HepG2 (cell line): ENCODE measurements around the gene PLLP. TPM values are rescaled to one million over a fixed set of nuclear protein-coding genes. Genes with fewer than 3 reads are reported as not detected.

Experiments
- CHD2 ChIP-seq: IDR thresholded peaks from 2 replicates; pipeline ENCODE4 v1.6.1; 2011; ENCODE audit warnings: low read depth, low read length, improper control_type of control experiment
- HDAC1 ChIP-seq: sonication (generic); formaldehyde crosslinking; IDR thresholded peaks from 2 replicates; pipeline ENCODE4 v1.5.1; 2020; ENCODE audit warnings: mild to moderate bottlenecking, missing genetic modification reagents
- HMG20B ChIP-seq: conservative IDR thresholded peaks from 2 replicates; pipeline ENCODE4 v1.6.1; 2016; ENCODE audit warnings: missing genetic modification reagents, missing compliant biosample characterization
- IRX3 ChIP-seq: sonication (generic); formaldehyde crosslinking; IDR thresholded peaks from 2 replicates; pipeline ENCODE4 v1.8.1; 2023; ENCODE audit warnings: mild to moderate bottlenecking, low read depth, missing genetic modification reagents, borderline replicate concordance
- JUNB ChIP-seq: sonication (generic); formaldehyde crosslinking; IDR thresholded peaks from 2 replicates; pipeline ENCODE4 v1.8.0; 2022; ENCODE audit warnings: missing genetic modification reagents, mild to moderate bottlenecking, borderline replicate concordance
- KDM5B ChIP-seq: sonication (generic); formaldehyde crosslinking; IDR thresholded peaks from 2 replicates; pipeline ENCODE4 v1.4.0; 2020; ENCODE audit warnings: missing genetic modification reagents, mild to moderate bottlenecking, borderline replicate concordance
- KLF13 ChIP-seq: sonication (generic); formaldehyde crosslinking; IDR thresholded peaks from 2 replicates; pipeline ENCODE4 v1.4.0; 2020; ENCODE audit warnings: mild to moderate bottlenecking, missing genetic modification reagents
- NFYB ChIP-seq: sonication (generic); formaldehyde crosslinking; IDR thresholded peaks from 2 replicates; pipeline ENCODE4 v1.4.0; 2020; ENCODE audit warnings: missing genetic modification reagents
- POLR2AphosphoS2 ChIP-seq: IDR thresholded peaks from 2 replicates; pipeline ENCODE4 v1.6.1; 2011; ENCODE audit warnings: low read depth, low read length, improper control_type of control experiment
- RBM39 ChIP-seq: fragments of 200-400 bp; formaldehyde crosslinking; IDR thresholded peaks from one replicate; pipeline ENCODE4 v1.6.1; 2018; ENCODE audit warnings: antibody characterized with exemption, mild to moderate bottlenecking, low read depth, low read length; ENCODE audit not compliant: poor library complexity, severe bottlenecking
- SMAD1 ChIP-seq: sonication (generic); formaldehyde crosslinking; IDR thresholded peaks from 2 replicates; pipeline ENCODE4 v1.4.0; 2020; ENCODE audit warnings: missing genetic modification reagents, low read depth, mild to moderate bottlenecking, borderline replicate concordance
- SOX6 ChIP-seq, 2 experiments: fragments of 450-650 bp in 1 of 2; sonication (generic) in 1 of 2; formaldehyde crosslinking in 1 of 2; IDR thresholded peaks; 2 replicates each; pipeline versions ENCODE4 v1.4.0 to v1.6.1; 2017 to 2020; ENCODE audit warnings: antibody characterized with exemption in 1 of 2, mild to moderate bottlenecking in 1 of 2, missing genetic modification reagents in 1 of 2
- SRY ChIP-seq: sonication (generic); formaldehyde crosslinking; IDR thresholded peaks from 2 replicates; pipeline ENCODE4 v1.8.0; 2022; ENCODE audit warnings: mild to moderate bottlenecking, missing genetic modification reagents
- ZKSCAN5 ChIP-seq: sonication (generic); formaldehyde crosslinking; IDR thresholded peaks from 2 replicates; pipeline ENCODE4 v1.5.1; 2020; ENCODE audit warnings: mild to moderate bottlenecking, missing genetic modification reagents
- ZNF207 ChIP-seq: fragments of 450-650 bp; IDR thresholded peaks from 2 replicates; pipeline ENCODE4 v1.6.1; 2016; ENCODE audit warnings: antibody characterized with exemption, borderline replicate concordance
- ZNF234 ChIP-seq: sonication (generic); formaldehyde crosslinking; conservative IDR thresholded peaks from 2 replicates; pipeline ENCODE4 v1.5.1; 2020; ENCODE audit warnings: mild to moderate bottlenecking, missing genetic modification reagents
- ZNF343 ChIP-seq: sonication (generic); formaldehyde crosslinking; IDR thresholded peaks from 2 replicates; pipeline ENCODE4 v1.4.0; 2020; ENCODE audit warnings: mild to moderate bottlenecking, missing genetic modification reagents
- ZNF558 ChIP-seq: sonication (generic); formaldehyde crosslinking; IDR thresholded peaks from 2 replicates; pipeline ENCODE4 v1.9.0; 2022; ENCODE audit warnings: mild to moderate bottlenecking, missing genetic modification reagents, borderline replicate concordance
- ZNF572 ChIP-seq: sonication (generic); formaldehyde crosslinking; IDR thresholded peaks from 2 replicates; pipeline ENCODE4 v1.5.1; 2020; ENCODE audit warnings: mild to moderate bottlenecking, missing genetic modification reagents
- ZNF737 ChIP-seq: sonication (generic); formaldehyde crosslinking; IDR thresholded peaks from 2 replicates; pipeline ENCODE4 v1.5.0; 2020; ENCODE audit warnings: missing genetic modification reagents, mild to moderate bottlenecking, borderline replicate concordance
- polyA plus RNA-seq, 8 experiments: library from polyadenylated mRNA; depleted of rRNA in 3 of 8; stranded (reverse) in 7 of 8; unstranded in 1 of 8; fragments of >200 nt; fragmentation: Illumina TruSeq in 4 of 8; extraction: Trizol in 4 of 8; gene quantifications; 2 replicates each; pipeline versions ENCODE4 v1.2.1 to v1.2.3, GENCODE V29; 2011 to 2016; ENCODE audit warnings: low read depth in 4 of 8, missing spikeins in 1 of 8, mixed read lengths in 1 of 8; ENCODE audit not compliant: insufficient read depth in 1 of 8
- total RNA-seq, 5 experiments: library from RNA; depleted of rRNA; stranded (reverse); fragments of >200 nt; fragmentation: Illumina TruSeq; extraction: Trizol; gene quantifications; 2 replicates each; pipeline ENCODE4 v1.2.3, GENCODE V29; 2016; ENCODE audit warnings: low read depth in 1 of 5
- TF ChIP-seq, protein P1 (sequence below): sonication (generic); formaldehyde crosslinking; IDR thresholded peaks from 2 replicates; pipeline ENCODE4 v1.4.0; 2020; ENCODE audit warnings: missing genetic modification reagents
- TF ChIP-seq, protein P2 (sequence below): sonication (generic); formaldehyde crosslinking; IDR thresholded peaks from 2 replicates; pipeline ENCODE4 v1.5.1; 2020; ENCODE audit warnings: missing genetic modification reagents, mild to moderate bottlenecking, borderline replicate concordance
- TF ChIP-seq, protein P3 (sequence below): sonication (generic); formaldehyde crosslinking; IDR thresholded peaks from 2 replicates; pipeline ENCODE4 v1.4.0; 2020; ENCODE audit warnings: missing genetic modification reagents
- TF ChIP-seq, protein P4 (sequence below): sonication (generic); formaldehyde crosslinking; IDR thresholded peaks from 2 replicates; pipeline ENCODE4 v1.8.0; 2022; ENCODE audit warnings: mild to moderate bottlenecking, missing genetic modification reagents

PLLP gene
- total and polyA plus RNA-seq, 2 of the 13 experiments (the other 11 are each of a cell fraction or from before 2014, with no cell fraction given) = 60.6 to 127 TPM

DNA sequence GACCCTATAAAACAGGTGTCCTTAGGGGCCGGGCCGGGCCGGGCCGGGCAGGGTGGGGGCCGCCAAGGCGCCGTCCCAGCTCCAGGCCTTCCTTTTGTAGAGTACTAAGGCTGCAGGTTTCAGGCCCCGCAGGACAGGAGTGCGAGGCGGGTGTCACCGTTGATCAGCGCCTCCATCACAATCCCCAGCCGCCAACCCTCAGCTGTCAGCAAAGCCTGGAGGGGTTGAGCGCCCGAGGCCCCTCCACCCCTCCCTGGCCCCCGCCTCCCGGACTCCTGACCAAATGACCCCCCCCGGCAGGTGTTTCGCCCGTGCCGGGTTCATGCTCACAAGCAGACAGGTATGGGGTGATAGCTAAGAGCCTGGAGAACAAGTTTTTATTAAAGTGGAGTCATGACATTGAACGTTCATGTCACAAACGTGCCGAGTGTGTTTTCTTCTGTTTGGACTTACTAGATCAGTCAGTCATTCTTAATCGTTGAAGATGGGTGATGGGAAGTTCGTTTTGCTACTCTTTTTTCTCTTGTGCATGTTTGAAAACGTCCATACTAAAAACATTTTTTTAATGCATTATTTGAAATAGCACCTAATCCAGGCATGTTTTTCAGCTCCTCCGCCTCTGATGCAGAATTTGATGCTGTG, 38.9 kb downstream of the PLLP start (continued):
- TF ChIP-seq ZNF737 (CRISPR knock-in tag) = 0 out of 2 replicates have a peak, but pooled peaks have one; percentile 26
- 0 out of 2 replicates have a peak, but pooled peaks have one; percentile 5 for TF ChIP-seq IRX3
- TF ChIP-seq SOX6 (IDR thresholded peaks at IDR 0.05) = no peak
- TF ChIP-seq SOX6 (CRISPR knock-in tag; IDR thresholded peaks at IDR 0.05) = no peak
- TF ChIP-seq ZNF234 (CRISPR knock-in tag) = peak; percentile 71; the same call in 1 of the 2 replicates
- no peak for TF ChIP-seq POLR2AphosphoS2
- TF ChIP-seq SRY (CRISPR knock-in tag) = no peak
- no peak for TF ChIP-seq SMAD1 (CRISPR knock-in tag)
- 0 out of 2 replicates have a peak, but pooled peaks have one; percentile 13 for TF ChIP-seq KLF13 (CRISPR knock-in tag)
- TF ChIP-seq, protein P1, sequence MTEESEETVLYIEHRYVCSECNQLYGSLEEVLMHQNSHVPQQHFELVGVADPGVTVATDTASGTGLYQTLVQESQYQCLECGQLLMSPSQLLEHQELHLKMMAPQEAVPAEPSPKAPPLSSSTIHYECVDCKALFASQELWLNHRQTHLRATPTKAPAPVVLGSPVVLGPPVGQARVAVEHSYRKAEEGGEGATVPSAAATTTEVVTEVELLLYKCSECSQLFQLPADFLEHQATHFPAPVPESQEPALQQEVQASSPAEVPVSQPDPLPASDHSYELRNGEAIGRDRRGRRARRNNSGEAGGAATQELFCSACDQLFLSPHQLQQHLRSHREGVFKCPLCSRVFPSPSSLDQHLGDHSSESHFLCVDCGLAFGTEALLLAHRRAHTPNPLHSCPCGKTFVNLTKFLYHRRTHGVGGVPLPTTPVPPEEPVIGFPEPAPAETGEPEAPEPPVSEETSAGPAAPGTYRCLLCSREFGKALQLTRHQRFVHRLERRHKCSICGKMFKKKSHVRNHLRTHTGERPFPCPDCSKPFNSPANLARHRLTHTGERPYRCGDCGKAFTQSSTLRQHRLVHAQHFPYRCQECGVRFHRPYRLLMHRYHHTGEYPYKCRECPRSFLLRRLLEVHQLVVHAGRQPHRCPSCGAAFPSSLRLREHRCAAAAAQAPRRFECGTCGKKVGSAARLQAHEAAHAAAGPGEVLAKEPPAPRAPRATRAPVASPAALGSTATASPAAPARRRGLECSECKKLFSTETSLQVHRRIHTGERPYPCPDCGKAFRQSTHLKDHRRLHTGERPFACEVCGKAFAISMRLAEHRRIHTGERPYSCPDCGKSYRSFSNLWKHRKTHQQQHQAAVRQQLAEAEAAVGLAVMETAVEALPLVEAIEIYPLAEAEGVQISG = no peak
- no peak for TF ChIP-seq JUNB
- TF ChIP-seq, protein P2, sequence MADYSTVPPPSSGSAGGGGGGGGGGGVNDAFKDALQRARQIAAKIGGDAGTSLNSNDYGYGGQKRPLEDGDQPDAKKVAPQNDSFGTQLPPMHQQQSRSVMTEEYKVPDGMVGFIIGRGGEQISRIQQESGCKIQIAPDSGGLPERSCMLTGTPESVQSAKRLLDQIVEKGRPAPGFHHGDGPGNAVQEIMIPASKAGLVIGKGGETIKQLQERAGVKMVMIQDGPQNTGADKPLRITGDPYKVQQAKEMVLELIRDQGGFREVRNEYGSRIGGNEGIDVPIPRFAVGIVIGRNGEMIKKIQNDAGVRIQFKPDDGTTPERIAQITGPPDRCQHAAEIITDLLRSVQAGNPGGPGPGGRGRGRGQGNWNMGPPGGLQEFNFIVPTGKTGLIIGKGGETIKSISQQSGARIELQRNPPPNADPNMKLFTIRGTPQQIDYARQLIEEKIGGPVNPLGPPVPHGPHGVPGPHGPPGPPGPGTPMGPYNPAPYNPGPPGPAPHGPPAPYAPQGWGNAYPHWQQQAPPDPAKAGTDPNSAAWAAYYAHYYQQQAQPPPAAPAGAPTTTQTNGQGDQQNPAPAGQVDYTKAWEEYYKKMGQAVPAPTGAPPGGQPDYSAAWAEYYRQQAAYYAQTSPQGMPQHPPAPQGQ (CRISPR knock-in tag) = no peak
- TF ChIP-seq CHD2 = no peak
- TF ChIP-seq ZNF572 (CRISPR knock-in tag) = 0 out of 2 replicates have a peak, but pooled peaks have one; percentile 53
- TF ChIP-seq ZKSCAN5 (CRISPR knock-in tag) = no peak
- TF ChIP-seq, protein P3, sequence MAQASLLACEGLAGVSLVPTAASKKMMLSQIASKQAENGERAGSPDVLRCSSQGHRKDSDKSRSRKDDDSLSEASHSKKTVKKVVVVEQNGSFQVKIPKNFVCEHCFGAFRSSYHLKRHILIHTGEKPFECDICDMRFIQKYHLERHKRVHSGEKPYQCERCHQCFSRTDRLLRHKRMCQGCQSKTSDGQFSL (CRISPR knock-in tag) = no peak
- TF ChIP-seq RBM39 = no peak
- TF ChIP-seq HDAC1 (CRISPR knock-in tag) = no peak
- TF ChIP-seq, protein P4, sequence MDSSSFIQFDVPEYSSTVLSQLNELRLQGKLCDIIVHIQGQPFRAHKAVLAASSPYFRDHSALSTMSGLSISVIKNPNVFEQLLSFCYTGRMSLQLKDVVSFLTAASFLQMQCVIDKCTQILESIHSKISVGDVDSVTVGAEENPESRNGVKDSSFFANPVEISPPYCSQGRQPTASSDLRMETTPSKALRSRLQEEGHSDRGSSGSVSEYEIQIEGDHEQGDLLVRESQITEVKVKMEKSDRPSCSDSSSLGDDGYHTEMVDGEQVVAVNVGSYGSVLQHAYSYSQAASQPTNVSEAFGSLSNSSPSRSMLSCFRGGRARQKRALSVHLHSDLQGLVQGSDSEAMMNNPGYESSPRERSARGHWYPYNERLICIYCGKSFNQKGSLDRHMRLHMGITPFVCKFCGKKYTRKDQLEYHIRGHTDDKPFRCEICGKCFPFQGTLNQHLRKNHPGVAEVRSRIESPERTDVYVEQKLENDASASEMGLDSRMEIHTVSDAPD (CRISPR knock-in tag) = no peak; the same call in 1 of the 2 replicates
- TF ChIP-seq ZNF558 = no peak
- TF ChIP-seq ZNF207 = no peak
- TF ChIP-seq KDM5B (CRISPR knock-in tag) = peak; percentile 22; the same call in 1 of the 2 replicates
- no peak; the same call in 1 of the 2 replicates for TF ChIP-seq ZNF343
- no peak for TF ChIP-seq HMG20B (CRISPR knock-in tag)
- no peak for TF ChIP-seq NFYB
